Erythroblast (primary cell): ENCODE data around the gene SZT2.

ENCODE experiments used
- GATA1 ChIP-seq: IDR thresholded peaks from 2 replicates; pipeline ENCODE4 v1.6.1; 2011; ENCODE audit warnings: low read depth, mild to moderate bottlenecking, control low read depth, low read length, moderate library complexity
- POLR2A ChIP-seq: IDR thresholded peaks from 2 replicates; pipeline ENCODE4 v1.6.1; 2011; ENCODE audit warnings: mild to moderate bottlenecking, low read length

DNA sequence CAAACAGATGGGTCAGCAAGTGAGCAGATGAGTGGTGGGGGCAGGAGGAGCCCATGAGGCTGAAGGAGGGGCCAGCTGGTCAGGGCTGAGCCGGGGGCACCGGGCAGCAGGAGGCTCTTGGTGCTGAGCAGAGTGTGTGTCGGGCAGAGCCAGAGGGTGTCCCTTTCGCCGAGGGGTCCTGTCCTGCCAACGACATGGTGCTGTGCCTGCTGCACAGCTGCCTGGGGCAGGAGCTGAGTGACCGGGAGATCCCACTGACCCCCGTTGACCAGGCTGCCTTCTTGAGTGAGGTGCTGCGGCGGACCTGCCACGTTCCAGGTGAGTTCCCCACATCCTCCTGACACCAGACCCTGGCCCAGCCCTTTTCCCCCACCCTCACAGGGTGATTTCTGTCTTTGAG lies 36.5 kb downstream of the SZT2 start:
- TF ChIP-seq POLR2A (no peak), GATA1 (no peak)
